IMR-90 (cell line): Measurements from ENCODE around the gene FSTL1. TPM values are rescaled to one million over a fixed set of nuclear protein-coding genes. Genes with fewer than 3 reads are reported as not detected.

Experiments used
- polyA plus RNA-seq, 3 experiments: library from polyadenylated mRNA; depleted of rRNA; stranded (reverse); fragments of >200 nt; gene quantifications; 2 replicates each; pipeline ENCODE4 v1.2.3, GENCODE V29; 2012; ENCODE audit warnings: low replicate concordance in 1 of 3
- total RNA-seq: library from RNA; depleted of rRNA; stranded (reverse); fragments of >200 nt; gene quantifications from 2 replicates; pipeline ENCODE4 v1.2.3, GENCODE V29; 2012; rRNA removed

The FSTL1 gene
- total and polyA plus RNA-seq, 2 of the 4 experiments (the other 2 are of a cell fraction): 864 to 1,642 TPM

Other genes with a start within 250 kb of the FSTL1 start
- gene GPR156, start 165.8 kb downstream of the FSTL1 start, total RNA-seq: 0.18 and 0.28 TPM in 2 replicates
- 0.09 and 0.22 TPM in 2 replicates for gene GPR156, start 165.8 kb downstream of the FSTL1 start, polyA plus RNA-seq (2012; rRNA removed)
- gene LRRC58, start 101.6 kb downstream of the FSTL1 start, total RNA-seq: 13.4 and 21.7 TPM in 2 replicates
- 4.2 and 5.0 TPM in 2 replicates for gene LRRC58, start 101.6 kb downstream of the FSTL1 start, polyA plus RNA-seq (2012; rRNA removed)
- gene NDUFB4, start 145.3 kb upstream of the FSTL1 start, total RNA-seq: 53.9 and 62.8 TPM in 2 replicates
- 278 and 310 TPM in 2 replicates for gene NDUFB4, start 145.3 kb upstream of the FSTL1 start, polyA plus RNA-seq (2012; rRNA removed)
- not detected in 2 replicates for gene HGD, start 231.2 kb upstream of the FSTL1 start, total RNA-seq
- gene HGD, start 231.2 kb upstream of the FSTL1 start, polyA plus RNA-seq (2012; rRNA removed): 0.14 and 0.19 TPM in 2 replicates